Measurements from ENCODE around the gene ODAD2.
"Not testable (repeated sequence)": the region's sequence is repeated elsewhere in the genome, so short reads cannot be mapped to it uniquely, and the experiment has no call there.

ODAD2 gene

DNA sequence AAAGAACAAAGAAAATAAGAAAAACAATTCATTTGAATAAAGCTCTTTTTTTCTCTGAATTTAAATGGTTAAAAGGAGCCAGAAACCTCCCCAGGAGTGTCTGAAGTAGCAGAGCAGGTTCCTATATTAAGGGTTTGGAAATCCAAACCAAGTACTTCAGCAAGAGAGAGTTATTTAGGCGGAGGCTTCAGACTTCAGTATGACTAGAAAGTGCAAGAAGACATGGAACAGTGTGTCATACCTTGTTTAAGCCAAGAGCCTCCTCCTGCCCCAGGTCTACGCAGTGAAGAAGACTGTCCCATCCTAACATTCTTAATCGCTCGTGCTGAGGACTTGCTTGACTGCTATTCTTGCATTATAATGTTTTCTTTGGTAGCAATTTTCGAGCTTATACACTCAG, 51.3 kb downstream of the ODAD2 start:
- H3K36me3 ChIP-seq (ENCODE audit: insufficient read depth, low read length), result no peaks in the 10 kb centered on the region
- no peak overlapping the region for H3K4me3 ChIP-seq
- TF ChIP-seq EZH2 (IDR thresholded peaks at IDR 0.05) (no peak), POLR2AphosphoS5 (IDR thresholded peaks at IDR 0.05; ENCODE audit: borderline replicate concordance, low read depth, low read length) (no peak), FOXP2 (optimal IDR thresholded peaks at IDR 0.05; ENCODE audit: control extremely low read depth, extremely low read length, insufficient read depth) (no peak)
- H3K27ac ChIP-seq, result no peak overlapping the region
- H3K9me3 ChIP-seq (ENCODE audit: low read depth, low read length), result no peaks in the 10 kb centered on the region
- H3K9ac ChIP-seq (ENCODE audit: insufficient read length), result no peak overlapping the region
- DNase-seq (ENCODE audit: low read depth, low spot score), result no peak

DNA sequence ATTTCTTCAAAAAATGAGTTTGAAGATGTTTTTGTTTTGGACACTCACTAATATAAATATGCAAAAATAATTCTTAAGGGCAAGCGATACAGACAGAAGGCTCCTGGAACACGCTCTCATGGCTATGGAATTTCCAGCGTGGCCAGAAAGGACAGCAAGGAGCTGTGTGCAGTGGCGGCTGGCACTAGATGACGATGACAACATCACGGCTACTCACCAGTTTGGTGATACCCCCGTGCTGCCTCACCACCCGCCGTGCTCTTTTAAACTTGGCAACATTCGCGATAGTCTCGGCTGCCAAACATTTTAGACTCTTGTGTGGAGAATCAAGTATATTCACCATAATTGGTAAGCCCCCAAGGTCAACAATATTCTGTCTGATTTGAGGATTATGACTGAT, 54.9 kb downstream of the ODAD2 start:
- H3K27ac ChIP-seq, result no peak overlapping the region
- no peaks in the 10 kb centered on the region for H3K9me3 ChIP-seq (ENCODE audit: low read depth, low read length)
- DNase-seq (ENCODE audit: low read depth, low spot score), result no peak
- TF ChIP-seq POLR2AphosphoS5 (IDR thresholded peaks at IDR 0.05; ENCODE audit: borderline replicate concordance, low read depth, low read length), result no peak
- no peak for TF ChIP-seq EZH2 (IDR thresholded peaks at IDR 0.05)
- no peak for TF ChIP-seq FOXP2 (optimal IDR thresholded peaks at IDR 0.05; ENCODE audit: control extremely low read depth, extremely low read length, insufficient read depth)
- no peak overlapping the region for H3K9ac ChIP-seq (ENCODE audit: insufficient read length)
- no peak overlapping the region for H3K4me3 ChIP-seq
- H3K36me3 ChIP-seq (ENCODE audit: insufficient read depth, low read length), result no peaks in the 10 kb centered on the region

DNA sequence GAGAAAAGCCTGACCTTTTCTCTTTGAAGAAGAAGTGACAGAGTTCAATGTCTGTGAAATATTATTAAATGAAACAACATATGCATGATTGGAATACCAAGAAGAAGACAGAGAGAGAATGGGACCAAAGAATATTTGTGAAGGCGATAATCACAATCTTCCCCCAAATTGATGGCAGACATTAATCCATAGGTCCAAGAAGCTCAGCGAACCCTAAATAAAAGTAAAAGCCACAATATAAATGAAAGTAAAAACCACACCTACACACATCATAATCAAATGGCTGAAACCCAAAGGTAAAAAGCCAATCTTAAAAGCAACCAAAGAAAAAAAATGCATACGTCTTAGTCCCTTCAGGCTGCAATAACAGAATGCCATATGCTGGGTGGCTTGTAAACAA, 84.0 kb downstream of the ODAD2 start:
- TF ChIP-seq FOXP2 (optimal IDR thresholded peaks at IDR 0.05; ENCODE audit: control extremely low read depth, extremely low read length, insufficient read depth) (no peak), EZH2 (IDR thresholded peaks at IDR 0.05) (no peak), POLR2AphosphoS5 (IDR thresholded peaks at IDR 0.05; ENCODE audit: borderline replicate concordance, low read depth, low read length) (no peak)
- DNase-seq (ENCODE audit: low read depth, low spot score), result no peak
- no peak overlapping the region for H3K4me3 ChIP-seq
- no peaks in the 10 kb centered on the region for H3K9me3 ChIP-seq (ENCODE audit: low read depth, low read length)
- H3K9ac ChIP-seq (ENCODE audit: insufficient read length), result no peak overlapping the region
- H3K27ac ChIP-seq, result no peak overlapping the region
- no peaks in the 10 kb centered on the region for H3K36me3 ChIP-seq (ENCODE audit: insufficient read depth, low read length)

DNA sequence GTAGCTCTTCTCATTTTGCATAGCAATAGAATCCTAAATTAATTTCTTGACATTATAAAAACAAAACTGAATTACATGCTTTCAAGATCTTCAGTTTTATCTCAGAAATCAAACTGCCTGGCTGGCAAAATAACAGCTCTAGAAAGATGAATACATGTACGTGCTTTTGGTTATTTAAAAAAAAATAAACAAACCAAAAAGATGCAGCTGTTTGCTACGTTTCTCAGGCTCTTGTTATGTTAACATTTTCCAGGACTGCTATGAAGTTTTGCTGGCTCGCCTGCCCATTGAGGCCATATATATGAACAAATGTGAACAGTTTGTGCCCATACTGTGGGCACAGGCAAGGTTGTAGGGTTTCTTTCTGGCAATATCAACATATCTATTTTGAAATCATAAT, 86.6 kb downstream of the ODAD2 start:
- peak overlapping the region; percentile 73 for H3K27ac ChIP-seq
- no peaks in the 10 kb centered on the region for H3K9me3 ChIP-seq (ENCODE audit: low read depth, low read length)
- H3K36me3 ChIP-seq (ENCODE audit: insufficient read depth, low read length), result no peaks in the 10 kb centered on the region
- no peak overlapping the region for H3K9ac ChIP-seq (ENCODE audit: insufficient read length)
- no peak for TF ChIP-seq FOXP2 (optimal IDR thresholded peaks at IDR 0.05; ENCODE audit: control extremely low read depth, extremely low read length, insufficient read depth)
- TF ChIP-seq POLR2AphosphoS5 (IDR thresholded peaks at IDR 0.05; ENCODE audit: borderline replicate concordance, low read depth, low read length), result no peak
- TF ChIP-seq EZH2 (IDR thresholded peaks at IDR 0.05), result no peak
- H3K4me3 ChIP-seq, result no peak overlapping the region; the same call in 1 of the 2 replicates
- no peak for DNase-seq (ENCODE audit: low read depth, low spot score)

DNA sequence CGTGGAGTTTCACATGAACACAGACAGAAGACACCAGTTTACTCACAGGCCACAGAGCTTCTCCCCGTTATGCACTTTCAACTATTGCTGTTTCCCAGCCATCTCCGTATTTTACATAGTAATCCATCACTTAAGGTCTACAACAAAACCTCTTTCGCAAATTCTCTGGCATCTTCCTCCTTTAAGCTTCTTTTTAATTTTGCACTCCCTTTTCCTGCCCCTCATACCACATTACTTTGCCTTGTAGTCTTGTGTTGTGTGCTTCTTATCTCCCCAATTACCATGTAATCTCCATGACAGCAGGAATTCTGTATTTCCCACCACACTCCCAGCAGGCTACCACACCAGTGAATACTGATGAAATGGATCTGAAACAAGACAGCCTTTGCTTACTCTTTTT, 87.3 kb downstream of the ODAD2 start:
- Histone ChIP-seq H3K9ac (ENCODE audit: insufficient read length) (no peak overlapping the region), H3K36me3 (ENCODE audit: insufficient read depth, low read length) (no peaks in the 10 kb centered on the region), H3K4me3 (peak overlapping the region; percentile 44), H3K27ac (peak overlapping the region; percentile 73), H3K9me3 (ENCODE audit: low read depth, low read length) (no peaks in the 10 kb centered on the region)
- peak; percentile 70 for DNase-seq (ENCODE audit: low read depth, low spot score)
- TF ChIP-seq POLR2AphosphoS5 (IDR thresholded peaks at IDR 0.05; ENCODE audit: borderline replicate concordance, low read depth, low read length), result no peak
- no peak for TF ChIP-seq EZH2 (IDR thresholded peaks at IDR 0.05)
- TF ChIP-seq FOXP2 (optimal IDR thresholded peaks at IDR 0.05; ENCODE audit: control extremely low read depth, extremely low read length, insufficient read depth), result no peak

DNA sequence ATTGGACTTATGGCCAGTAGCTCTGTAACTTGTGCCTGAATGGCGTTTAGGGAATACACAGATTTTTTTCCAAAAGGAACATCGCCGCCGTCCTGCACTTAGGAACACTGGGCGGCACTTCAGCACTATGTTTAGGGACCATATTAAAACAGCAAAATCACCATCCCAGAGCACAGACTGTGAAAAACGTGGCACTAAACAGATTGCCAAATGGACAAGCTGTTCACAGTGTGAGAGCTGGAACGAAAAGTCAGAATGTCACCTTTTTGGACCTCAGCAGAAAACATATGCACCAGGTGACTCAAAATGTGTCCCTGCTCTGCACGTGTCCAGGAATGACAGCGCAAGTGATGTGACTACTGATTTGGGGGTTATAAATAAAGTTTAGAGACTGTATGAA, 87.9 kb downstream of the ODAD2 start:
- no peak overlapping the region for H3K9ac ChIP-seq (ENCODE audit: insufficient read length)
- no peak for DNase-seq (ENCODE audit: low read depth, low spot score)
- H3K4me3 ChIP-seq, result peak overlapping the region; percentile 44
- no peaks in the 10 kb centered on the region for H3K9me3 ChIP-seq (ENCODE audit: low read depth, low read length)
- no peaks in the 10 kb centered on the region for H3K36me3 ChIP-seq (ENCODE audit: insufficient read depth, low read length)
- no peak for TF ChIP-seq POLR2AphosphoS5 (IDR thresholded peaks at IDR 0.05; ENCODE audit: borderline replicate concordance, low read depth, low read length)
- TF ChIP-seq EZH2 (IDR thresholded peaks at IDR 0.05), result no peak
- TF ChIP-seq FOXP2 (optimal IDR thresholded peaks at IDR 0.05; ENCODE audit: control extremely low read depth, extremely low read length, insufficient read depth), result no peak
- H3K27ac ChIP-seq, result peak overlapping the region; percentile 73; the same call in 1 of the 2 replicates

DNA sequence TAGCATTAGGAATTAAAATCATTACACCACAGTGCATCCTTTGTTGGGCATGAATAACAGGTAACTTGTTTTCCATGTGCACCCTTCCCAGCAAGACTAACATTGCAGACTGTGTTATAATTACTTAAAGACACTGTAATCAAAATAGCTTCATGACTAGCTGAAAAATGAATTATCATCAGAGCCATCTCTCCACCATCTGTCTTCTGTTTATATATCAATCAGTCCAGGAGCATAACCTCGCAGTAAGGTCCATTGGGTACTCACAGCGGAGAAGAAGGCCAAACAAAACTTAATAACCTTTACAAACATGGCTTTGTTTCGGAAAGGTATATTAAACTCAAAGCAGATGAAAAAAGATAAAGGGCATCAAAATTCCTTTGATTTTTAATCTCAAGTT, 90.6 kb downstream of the ODAD2 start:
- TF ChIP-seq POLR2AphosphoS5 (IDR thresholded peaks at IDR 0.05; ENCODE audit: borderline replicate concordance, low read depth, low read length) (no peak), EZH2 (IDR thresholded peaks at IDR 0.05) (no peak), FOXP2 (optimal IDR thresholded peaks at IDR 0.05; ENCODE audit: control extremely low read depth, extremely low read length, insufficient read depth) (no peak)
- H3K9ac ChIP-seq (ENCODE audit: insufficient read length), result no peak overlapping the region
- no peak overlapping the region for H3K4me3 ChIP-seq
- H3K36me3 ChIP-seq (ENCODE audit: insufficient read depth, low read length), result no peaks in the 10 kb centered on the region
- no peak overlapping the region for H3K27ac ChIP-seq
- DNase-seq (ENCODE audit: low read depth, low spot score), result no peak
- H3K9me3 ChIP-seq (ENCODE audit: low read depth, low read length), result no peaks in the 10 kb centered on the region

DNA sequence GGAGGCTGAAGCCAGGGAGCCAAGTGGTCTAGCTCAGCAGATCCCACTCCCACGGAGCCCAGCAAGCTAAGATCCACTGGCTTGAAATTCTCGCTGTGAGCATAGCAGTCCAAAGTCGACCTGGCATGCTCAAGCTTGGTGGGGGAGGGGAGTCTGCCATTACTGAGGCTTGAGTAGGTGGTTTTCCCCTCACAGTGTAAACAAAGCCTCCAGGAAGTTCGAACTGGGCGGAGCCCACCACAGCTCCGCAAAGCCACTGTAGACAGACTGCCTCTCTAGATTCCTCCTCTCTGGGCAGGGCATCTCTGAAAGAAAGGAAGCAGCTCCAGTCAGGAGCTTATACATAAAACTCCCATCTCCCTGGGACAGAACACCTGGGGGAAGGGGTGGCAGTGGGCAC, 99.4 kb downstream of the ODAD2 start:
- not testable (repeated sequence) for H3K9me3 ChIP-seq (ENCODE audit: low read depth, low read length); H3K4me3 ChIP-seq; H3K27ac ChIP-seq; H3K9ac ChIP-seq (ENCODE audit: insufficient read length); H3K36me3 ChIP-seq (ENCODE audit: insufficient read depth, low read length); DNase-seq (ENCODE audit: low read depth, low spot score)

DNA sequence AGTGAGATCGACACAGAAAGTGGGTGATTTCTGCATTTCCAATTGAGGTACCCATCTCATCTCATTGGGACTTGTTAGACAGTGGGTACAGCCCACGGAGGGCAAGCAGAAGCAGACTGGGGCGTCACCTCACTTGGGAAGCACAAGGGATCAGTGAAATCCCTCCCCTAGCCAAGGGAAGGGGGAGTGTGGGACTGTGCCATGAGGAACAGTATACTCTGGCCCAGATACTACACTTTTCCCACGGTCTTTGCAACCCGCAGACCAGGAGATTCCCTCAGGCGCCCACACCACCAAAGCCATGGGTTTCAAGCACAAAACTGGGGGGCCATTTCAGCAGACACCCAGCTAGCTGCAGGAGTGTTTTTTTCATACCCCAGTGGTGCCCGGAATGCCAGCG, 99.8 kb downstream of the ODAD2 start:
- H3K9ac ChIP-seq (ENCODE audit: insufficient read length), result no peak overlapping the region
- H3K27ac ChIP-seq, result no peak overlapping the region

More for the DNA sequence above, 99.8 kb downstream of the ODAD2 start:
- Histone ChIP-seq H3K4me3 (no peak overlapping the region), H3K9me3 (ENCODE audit: low read depth, low read length) (no peaks in the 10 kb centered on the region), H3K36me3 (ENCODE audit: insufficient read depth, low read length) (no peaks in the 10 kb centered on the region)
- no peak for TF ChIP-seq EZH2 (IDR thresholded peaks at IDR 0.05)
- no peak for TF ChIP-seq FOXP2 (optimal IDR thresholded peaks at IDR 0.05; ENCODE audit: control extremely low read depth, extremely low read length, insufficient read depth)
- TF ChIP-seq POLR2AphosphoS5 (IDR thresholded peaks at IDR 0.05; ENCODE audit: borderline replicate concordance, low read depth, low read length), result no peak
- DNase-seq (ENCODE audit: low read depth, low spot score), result no peak
